ENCODE measurements around the gene MRPS22.
A peak's percentile ranks its signal among the peaks of the same experiment; 100 is the strongest.
"Not testable (repeated sequence)": the region's sequence is repeated elsewhere in the genome, so short reads cannot be mapped to it uniquely, and the experiment has no call there.

MRPS22 gene

DNA sequence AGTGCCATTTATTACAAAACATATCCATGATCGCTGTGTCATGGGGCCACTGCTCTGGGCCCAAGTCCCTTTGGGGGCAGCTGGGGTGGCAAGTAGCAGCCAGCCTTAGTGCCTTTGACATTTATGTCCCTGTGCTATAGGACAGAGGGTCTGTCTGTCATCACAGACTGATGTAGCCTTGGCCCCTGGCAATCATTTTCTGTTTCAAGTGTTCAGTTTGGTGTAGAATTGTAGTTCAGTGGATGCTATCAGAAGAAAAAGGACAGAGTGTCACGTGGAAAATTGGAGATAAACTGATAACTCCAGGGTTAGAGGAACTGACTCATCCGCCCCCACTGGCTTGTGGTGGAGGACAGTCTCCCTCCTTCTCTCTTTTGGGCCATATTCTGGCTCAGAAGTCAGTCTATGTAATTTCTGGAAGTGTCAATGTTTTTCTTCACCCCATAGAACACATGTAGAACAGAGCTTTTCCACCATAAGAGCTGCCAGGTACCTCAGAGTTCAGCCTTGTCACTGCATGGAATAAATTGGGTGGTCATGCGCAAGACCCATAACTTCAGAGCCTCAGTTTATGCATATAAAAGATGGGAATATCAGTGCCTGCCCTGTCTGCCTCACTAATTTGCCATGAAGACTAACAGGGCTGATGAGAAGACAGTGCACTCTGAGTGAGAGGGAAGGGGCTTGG lies 4.5 kb upstream of the MRPS22 start:
- DNase-seq (ENCODE audit: low spot score): no peak

DNA sequence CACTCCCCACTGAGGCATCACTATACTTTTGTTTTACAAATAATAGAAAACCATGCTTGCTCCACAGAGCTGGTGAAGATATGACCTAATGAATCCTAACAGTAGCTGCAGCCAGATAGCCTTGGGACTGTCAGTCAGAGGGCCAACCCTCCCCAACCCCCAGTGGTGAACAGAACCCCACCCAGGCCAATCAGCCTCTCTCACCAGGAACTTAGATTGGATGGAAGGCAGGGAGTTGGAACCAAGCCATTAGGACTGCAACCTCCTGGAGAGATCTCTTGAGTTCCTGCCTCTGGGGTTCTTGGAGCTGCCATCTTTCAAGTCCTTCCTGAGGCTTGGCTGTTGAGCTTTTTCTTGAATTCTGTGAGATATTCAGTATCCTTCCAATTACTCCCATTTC lies 3.0 kb upstream of the MRPS22 start:
- no peak for DNase-seq (ENCODE audit: low spot score)

DNA sequence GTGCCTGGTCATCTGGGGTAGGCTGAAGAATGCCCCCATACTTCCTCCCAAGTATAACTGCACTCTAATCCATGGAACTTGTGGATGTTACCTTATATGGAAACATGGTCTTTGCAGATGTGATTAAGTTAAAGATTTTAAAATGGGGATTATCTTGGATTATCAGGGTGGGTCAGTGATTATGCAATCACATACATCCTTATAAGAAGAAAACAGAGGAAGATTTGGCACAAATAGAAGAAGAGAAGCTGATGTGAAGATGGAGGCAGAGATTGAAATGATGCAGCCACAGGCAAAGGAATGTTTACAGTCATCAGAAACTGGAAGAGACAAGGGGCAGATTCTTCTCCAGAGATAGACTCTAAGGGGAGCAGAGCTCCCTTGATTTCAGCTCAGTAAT lies 1.8 kb upstream of the MRPS22 start:
- no peak for DNase-seq (ENCODE audit: low spot score)

DNA sequence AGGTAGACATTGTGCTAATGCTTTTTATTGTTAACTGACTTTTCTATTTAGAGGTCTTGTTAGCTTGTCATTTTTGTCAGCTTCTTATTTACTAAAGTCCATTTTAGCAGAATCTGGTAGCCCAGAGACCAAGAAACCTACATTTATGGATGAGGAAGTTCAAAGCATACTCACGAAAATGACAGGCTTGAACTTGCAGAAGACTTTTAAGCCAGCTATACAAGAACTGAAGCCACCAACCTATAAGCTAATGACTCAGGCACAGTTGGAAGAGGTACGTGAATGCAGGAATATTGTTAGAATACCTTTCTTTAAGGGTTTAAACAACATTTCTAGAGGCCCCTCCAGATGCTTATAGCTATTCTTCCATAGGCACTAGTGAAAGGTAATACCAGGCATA lies 3.0 kb downstream of the MRPS22 start:
- DNase-seq (ENCODE audit: low spot score): no peak

DNA sequence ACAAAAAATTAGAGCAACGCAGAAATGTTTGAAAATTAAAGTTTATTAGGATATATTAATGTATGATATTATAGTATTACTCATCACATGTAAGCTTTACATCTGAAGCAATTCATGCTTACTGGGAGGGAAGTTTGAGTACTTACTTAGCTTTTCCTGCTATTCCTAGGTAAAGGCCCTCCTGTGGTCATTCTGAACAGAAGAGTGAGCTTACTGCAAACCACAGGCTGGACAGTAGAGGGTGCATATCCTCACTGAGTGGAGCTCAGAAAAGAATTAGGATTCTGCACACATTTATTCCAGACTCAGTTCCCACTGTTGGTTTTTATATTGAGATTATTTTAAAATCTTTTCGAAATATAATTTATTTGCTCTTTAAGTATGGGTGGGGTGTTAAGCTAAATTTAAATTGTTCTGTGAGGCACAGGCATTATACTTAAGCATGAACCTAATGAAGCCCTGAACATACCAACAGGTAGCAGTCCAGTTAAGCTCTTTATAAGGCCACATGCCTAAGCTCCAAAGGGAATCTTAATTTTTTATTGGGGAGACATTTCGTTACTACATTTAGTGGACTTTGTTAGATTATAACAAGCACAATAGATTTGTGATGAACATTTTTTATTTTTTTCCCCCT lies 10.2 kb downstream of the MRPS22 start:
- DNase-seq (ENCODE audit: low spot score): peak; percentile 15

DNA sequence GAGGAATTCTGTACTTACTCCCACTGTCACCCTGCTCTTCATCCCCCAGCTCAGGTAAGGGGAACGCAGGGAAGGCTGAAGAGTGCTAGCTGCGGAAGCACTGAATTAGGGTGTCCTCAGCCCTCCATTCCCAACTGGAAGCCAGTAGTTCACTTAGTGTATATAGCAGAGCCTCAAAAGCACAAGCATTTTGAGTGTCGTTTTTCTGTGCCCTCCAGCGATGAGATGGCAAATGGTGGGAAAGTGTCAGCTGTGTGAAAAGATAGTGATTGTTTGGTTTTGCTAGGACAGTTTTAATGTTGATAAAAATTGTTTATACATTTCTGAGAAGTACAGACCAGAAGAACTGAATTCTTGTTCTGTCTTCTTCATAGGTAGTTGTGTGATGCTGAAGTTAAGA lies 10.8 kb downstream of the MRPS22 start:
- DNase-seq (ENCODE audit: low spot score): no peak

DNA sequence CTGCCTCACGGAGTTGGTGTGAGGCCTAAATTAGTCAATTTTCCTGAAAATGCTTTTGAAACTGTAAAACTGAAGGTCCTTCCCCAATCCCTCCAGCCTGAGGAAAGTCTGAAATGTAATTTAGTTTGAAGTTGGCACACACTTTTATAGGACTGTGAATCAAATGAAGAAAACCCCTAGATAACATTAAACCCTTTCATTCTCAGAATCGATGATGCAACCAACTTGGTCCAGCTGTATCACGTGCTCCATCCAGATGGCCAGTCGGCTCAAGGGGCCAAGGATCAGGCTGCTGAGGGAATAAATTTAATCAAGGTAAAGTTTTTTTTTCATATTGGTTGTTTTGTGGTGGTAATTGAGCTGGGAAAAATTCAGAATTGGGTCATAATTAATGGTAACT lies 11.7 kb downstream of the MRPS22 start:
- DNase-seq (ENCODE audit: low spot score): no peak

DNA sequence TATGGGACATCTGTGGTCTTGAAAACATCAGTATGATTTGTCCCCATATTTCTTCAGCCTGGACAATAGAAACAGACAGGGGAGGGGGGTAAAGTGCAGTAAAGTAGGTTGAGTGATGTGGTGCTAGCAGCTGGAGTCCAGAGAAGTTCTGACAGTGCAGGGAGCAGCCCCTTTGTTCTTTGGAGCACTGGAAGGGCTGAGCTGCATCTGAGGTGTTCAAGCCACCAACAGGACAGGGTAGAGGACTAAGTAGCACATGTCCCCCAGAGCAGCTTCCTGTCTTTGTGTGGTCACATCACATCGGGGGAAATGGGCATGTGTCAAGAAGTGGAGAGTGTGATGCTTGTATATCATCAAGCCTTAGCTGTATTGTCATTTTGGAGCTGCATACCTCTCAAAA lies 12.1 kb downstream of the MRPS22 start:
- no peak for DNase-seq (ENCODE audit: low spot score)

DNA sequence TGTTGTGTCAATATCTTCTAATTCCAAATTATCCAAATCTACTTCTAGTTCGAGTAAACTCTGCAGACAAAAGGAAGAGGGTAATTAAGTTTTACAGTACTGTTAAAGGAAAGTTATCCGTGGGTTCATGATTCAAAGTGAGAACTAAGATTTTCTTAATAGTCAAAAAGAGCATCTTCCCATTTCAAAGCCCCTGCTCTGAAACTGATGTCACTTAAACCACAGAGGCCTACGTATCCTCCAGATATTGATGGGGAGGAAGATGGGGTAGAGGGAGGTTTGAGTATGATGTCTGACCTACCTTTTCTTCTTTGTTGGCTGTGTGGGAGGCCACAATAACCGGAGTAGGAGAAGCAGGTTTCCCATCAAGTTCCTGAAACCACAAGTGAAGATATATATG lies 14.1 kb downstream of the MRPS22 start:
- DNase-seq (ENCODE audit: low spot score): no peak

DNA sequence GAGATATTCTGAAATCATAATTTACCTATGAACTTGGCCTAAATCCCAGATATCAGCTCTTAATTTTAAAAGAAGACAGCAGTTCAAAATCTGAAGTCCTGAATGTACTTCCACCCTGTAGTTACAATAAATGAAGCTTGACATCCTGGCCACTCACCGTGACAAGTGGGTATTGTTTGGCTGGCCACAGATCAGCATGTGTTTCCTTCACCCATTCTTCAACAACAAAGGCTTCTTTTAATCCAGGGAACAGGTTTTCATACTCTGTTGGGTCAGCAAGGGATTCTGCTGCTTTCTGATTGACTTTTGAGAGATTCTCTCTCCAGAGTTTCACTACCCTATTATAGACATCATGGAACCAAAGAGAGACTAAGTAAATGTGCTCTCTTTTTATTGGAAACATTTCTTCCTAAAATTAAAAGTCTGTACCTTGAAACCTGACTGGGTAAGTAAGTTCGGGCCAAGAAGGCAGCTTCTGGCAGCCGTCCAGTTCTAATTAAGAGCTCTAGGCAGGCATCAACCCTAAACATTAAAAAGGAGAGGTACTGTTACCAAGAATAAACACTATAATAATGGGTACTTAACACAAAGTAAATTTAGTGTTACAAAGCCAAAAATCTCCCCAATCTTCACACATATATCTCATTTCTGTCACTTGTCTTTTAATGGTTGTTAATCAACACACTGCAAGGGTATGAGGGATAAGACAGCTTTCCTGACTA lies 15.2 kb downstream of the MRPS22 start:
- DNase-seq (ENCODE audit: low spot score): no peak

DNA sequence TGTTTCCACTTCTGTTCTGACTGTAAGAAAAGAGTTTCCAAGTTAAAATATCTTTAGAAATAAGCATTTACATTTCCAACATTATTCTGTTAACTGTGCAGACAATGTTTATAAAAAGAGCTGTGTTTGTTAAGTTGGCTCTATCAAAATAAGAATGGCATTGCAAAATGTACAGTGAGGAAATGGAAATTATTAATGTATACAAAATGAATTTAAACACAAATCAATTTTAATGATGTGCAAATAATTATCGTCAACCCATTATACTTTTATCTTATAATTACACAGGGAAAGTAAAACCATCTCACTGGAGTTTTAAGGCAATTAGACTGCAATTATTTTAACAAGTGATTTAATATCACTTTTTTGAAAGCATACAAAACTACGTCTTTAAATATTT lies 17.5 kb downstream of the MRPS22 start:
- DNase-seq (ENCODE audit: low spot score): no peak

DNA sequence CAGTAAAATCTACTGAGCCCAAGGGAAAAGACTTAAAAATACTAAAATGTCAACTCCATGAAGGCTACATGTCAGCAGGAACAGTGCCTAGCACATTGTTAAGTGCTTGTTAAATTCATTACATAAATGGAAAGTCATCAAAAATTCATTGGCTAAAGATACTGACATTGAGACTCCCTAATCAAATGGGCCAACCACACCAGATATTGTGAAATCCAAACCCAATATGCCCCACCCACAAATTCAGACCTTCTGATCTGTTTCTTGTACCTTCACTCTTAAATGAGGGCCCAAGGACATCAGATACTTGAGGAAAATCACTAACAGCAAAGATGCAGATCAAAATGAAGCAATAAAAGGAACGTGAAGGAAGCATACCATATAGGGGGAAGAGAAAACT lies 20.7 kb downstream of the MRPS22 start:
- DNase-seq (ENCODE audit: low spot score): no peak

DNA sequence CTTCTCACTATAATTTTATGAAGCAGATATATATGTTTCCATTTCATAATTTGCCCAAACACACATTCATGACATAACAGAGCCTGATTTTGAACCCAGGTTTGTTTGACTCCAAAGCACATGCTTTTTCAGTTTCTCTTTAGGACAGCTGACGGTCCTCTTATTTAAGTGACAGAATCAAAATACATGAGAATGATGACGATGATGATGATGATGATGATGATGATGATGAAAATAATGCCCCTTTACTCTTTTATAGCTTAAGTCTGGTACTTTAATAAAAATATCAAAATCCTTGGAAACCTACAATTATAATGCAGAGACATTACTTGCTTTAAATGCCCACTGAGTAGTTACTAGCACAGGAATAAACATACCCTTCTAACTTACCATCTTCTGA lies 30.3 kb downstream of the MRPS22 start:
- no peak for DNase-seq (ENCODE audit: low spot score)

DNA sequence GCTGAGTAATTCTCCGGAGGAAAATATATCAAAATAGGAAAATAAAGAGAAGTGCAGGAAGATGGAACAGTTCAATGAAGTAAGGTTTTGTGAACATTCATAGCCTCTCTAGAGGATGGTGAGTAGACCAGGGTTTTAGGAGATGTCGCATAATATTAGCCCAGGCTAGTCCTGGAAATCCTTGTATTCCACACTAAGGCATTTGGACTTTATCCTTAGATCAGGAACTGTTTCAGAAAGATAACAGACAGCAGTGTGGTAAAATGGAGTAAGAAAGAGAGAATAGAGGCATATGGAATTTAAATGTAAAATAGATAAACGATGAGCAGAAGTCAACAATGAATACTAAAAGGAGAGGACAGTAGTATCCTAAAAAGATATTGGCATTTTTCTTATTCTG lies 33.6 kb downstream of the MRPS22 start:
- DNase-seq (ENCODE audit: low spot score): no peak

DNA sequence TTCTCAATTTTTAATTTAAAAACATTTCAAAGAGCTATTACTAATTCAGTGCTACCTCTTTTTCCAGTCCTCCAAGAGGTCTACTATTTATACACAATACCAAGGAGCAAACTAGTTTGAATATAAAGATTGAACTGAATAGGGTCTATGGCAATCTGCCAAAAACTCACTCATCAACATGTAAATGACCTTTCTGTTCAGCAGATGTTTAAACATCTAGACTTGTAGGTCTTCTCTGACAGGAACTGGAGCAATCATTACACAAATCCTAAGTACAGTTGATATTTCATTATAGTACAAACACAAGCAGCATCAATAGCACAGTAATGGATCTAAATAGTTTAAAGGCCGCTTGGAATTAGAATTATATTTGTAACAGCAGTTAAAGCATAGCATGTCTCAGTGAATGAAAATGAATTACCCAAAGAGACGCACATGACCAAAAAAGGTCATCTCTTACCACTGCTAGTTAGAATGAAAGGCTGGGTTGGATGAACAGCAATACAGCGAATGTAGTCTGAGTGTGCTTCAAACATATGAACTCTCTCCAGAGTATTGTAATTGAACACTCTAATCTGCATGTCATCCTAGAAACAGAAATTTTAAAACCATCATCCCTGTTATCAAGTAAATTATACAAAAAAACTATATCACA lies 34.9 kb downstream of the MRPS22 start:
- DNase-seq (ENCODE audit: low spot score): no peak

DNA sequence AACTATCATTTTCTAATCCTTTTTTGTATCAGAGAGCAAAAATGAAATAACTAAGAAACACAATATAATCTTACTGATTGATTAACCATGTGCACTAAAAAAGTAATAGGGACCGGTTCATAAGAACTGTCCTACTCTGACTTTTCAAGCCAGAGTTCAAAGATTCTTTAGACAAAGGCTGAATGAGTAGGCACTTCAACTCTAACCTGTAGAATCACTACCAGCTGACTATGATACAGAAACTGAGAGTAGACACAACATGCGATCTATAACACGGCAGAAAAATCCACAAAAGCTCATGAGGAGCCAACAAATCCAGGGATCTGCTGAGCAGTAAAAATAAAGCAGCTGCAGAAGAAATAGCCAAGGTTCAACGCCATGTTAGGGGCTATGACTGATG lies 36.8 kb downstream of the MRPS22 start:
- no peak for DNase-seq (ENCODE audit: low spot score)

DNA sequence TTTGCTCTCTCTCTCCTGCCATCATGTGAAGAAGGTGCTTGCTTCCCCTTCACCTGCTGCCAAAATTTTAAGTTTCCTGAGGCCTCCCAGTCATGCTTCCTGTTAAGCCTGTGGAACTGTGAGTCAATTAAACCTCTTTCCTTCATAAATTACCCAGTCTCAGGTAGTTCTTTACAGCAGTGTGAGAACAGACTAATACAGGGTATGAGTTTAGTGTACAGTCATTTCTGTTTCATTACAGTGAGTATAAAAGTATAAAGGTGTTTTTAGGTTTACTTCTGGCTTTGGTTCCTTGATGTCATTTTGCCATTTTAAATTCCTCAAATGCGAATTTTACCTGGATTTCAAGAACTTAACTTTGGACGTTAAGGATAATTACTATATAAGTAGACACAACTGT lies 38.5 kb downstream of the MRPS22 start:
- DNase-seq (ENCODE audit: low spot score): not testable (repeated sequence)

DNA sequence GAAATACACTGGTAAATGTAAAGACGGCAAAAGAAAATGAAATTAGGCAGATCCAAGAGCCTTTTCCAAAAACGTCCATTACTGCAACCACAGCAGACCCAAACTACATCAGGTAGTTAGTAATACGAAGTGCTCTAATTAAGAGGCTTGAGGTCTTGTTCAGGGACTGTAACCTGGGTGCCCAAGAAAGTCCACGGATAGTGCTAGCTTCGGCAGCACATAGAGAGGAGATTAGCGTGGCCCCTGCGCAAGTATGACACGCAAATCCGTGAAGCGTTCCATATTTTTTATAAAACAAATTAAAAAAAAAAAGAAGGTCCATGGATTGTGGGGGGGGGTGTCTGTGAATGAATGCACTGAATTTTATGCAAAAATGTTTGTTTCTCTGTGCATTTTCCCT lies 44.3 kb downstream of the MRPS22 start:
- DNase-seq (ENCODE audit: low spot score): no peak

DNA sequence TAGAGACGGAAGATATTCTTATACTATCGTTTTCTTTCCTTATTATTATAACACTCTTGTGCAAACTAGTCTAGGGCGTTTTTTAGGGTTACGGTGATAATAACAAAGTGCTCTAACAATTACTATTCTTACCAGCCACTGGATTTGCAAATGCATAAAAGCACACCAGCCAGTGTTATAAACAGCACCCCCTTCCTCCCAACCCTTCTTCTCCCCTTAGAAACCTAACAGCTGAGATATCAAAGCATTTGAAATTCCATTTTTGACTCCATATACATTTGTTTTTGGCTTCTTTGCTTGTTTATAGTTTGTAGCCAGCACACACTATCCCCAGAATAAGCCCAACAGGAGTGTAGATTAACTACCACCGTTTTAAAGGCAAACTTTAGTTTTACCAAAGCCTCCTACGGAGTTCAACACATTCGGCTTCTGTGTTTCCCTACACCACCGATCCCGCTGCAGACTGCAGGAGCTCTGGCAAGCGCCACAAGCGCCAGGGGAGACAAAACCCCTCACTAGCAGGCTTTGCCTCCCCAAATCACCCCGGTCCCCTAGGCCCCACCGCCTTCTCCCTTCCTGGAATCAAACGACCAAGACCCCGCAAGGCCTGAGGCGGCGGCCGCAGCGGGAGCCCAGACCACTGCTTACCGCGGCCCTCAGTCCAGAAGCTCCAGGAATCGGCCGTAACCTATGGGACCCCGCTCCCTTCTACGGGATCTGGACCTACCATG lies 45.2 kb downstream of the MRPS22 start:
- peak; percentile 3 for DNase-seq (ENCODE audit: low spot score)

DNA sequence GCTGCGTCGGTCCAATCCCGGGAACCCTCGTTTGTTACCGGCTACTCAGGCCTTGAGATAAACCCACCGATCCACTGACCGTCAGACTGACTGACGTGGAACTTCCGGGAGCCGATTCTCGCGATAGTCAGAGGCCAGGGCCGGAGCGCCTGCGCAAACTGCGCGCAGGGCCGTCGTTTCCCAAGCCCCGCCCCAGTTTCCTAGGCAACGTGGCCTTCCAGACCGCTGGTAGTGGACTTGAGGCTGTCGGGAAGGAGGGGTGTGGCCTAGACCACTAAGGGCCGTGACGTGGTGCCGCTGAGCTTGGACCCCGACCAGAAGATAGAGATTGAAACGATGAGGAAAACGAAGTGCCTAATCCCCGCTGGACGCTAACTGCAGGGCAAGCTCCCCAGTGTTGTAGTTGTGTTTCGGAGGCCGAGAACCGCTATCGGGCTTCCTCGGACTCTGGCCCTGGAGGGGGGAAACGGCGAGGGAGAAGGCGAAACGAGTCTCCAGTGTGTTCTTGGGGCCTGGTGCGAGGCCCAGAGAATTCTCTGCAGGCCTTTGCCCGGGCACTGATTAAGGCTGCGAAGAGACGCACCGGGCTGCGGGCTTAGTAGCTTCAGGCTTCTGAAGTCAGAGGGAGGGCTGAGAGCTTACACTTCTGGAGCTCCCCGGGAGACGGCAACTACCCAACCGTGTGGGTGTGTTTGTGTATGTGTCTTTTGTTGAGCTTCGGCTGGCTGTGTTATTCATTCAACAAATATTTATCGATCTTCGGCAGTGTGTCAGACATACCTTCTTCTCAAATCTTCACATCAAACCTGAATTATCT lies 45.9 kb downstream of the MRPS22 start, which contains the start of gene COPB2:
Gene COPB2, minus strand, starts transcription at position 96 of the 817 bp plus-strand sequence. CDS start 97 bp downstream, outside the sequence.
- peak; percentile 63 for DNase-seq (ENCODE audit: low spot score)

DNA sequence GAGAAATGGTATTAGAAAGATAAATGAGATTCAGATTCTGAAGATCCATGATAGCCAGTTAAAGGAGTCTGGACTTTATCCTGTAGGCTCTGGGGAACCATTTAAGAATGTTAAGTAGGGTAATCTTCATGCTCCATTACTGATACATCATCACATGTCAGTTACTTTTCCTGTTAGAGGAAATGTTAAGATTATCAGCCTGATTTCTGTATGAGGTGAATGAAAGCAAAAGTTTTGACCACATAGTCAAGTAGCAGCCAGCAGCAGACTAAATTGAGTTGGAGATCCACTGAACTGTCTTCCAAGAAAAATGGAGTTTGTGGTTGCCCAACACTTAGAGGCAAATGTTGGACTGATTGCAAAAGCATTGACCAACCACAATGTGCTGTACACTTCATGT lies 50.3 kb downstream of the MRPS22 start:
- no peak for DNase-seq (ENCODE audit: low spot score)
